Measurements from ENCODE around the gene ELFN2.

The ELFN2 gene

GRCh38 chr22:37324340-37325038, 102.8 kb downstream of the ELFN2 start:
- DNase-seq (ENCODE audit: low read depth in 1 of 2, low spot score in 1 of 2), result no peak

- no peak for DNase-seq (ENCODE audit: low read depth in 1 of 2, low spot score in 1 of 2)
Observed at GRCh38 chr22:37320726-37321677, 106.3 kb downstream of the ELFN2 start.

GRCh38 chr22:37319469-37319868, 107.8 kb downstream of the ELFN2 start:
- no peak for DNase-seq (ENCODE audit: low read depth in 1 of 2, low spot score in 1 of 2)

DNA sequence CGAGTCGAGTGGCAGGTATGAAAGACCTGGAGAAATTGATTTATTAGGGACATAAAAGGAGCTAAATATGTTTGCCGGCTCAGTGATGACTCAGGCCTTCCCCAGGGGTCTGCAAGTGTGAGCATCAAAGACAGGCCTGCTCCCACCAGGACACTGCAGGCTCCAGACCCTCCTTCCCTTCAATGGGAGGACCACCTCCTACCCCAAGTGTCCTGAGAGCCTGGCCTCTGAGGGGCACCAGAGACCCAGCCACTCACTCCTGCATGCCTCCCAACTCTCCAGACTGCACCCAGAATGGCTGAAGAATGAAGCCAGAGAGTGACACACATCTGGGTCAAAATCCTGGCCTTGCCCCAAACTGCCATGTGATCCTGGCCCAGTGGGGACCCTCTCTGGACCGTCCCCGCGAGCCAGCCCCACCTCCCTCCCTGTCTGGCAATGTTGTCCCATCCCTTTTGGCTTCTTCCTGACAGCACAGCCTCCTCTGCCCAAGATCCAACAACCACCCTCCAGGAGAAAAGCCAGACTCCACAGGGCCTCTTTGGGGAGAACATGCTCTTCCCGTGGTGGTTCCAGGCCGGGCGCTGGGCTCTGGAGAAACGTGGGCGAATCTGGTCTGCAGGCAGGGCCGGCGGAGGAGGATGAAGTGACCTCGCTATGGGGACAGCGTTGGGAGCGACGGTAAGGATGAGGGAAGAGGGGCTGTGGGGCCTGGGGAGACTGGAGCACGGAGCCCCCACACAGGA, 108.7 kb downstream of the ELFN2 start:
- DNase-seq (ENCODE audit: low read depth in 1 of 2, low spot score in 1 of 2), result no peak
